Endothelial cell of umbilical vein (primary cell): ENCODE data around the gene SNHG17. TPM values are rescaled to one million over a fixed set of nuclear protein-coding genes. Genes with fewer than 3 reads are reported as not detected.

Source experiments
- BruUV-seq: library from RNA; stranded (reverse); fragments of 400-500 nt; replicated peaks from 2 replicates; lab custom pipeline; 2021; lab: Mats Ljungman, UMichigan
- CTCF ChIA-PET: fragments of 300-600, 350-600 bp; sonication (Branson Sonifier 250); formaldehyde crosslinking; loops from one replicate; lab custom pipeline; 2021; ENCODE audit warnings: antibody characterized with exemption, inconsistent platforms; lab: Charles Lee
- POLR2A ChIA-PET: fragments of 300-600, 350-600 bp; sonication (Branson Sonifier 250); formaldehyde crosslinking; loops from one replicate; lab custom pipeline; 2021; ENCODE audit warnings: antibody characterized with exemption, inconsistent platforms; lab: Charles Lee
- DNase-seq: peaks from one replicate; pipeline ENCODE4 v3.0.0-alpha.2; 2011; ENCODE audit warnings: low read depth, low spot score
- FAIRE-seq: peaks from 2 replicates; lab custom pipeline; 2011; peaks lifted over from hg19 to GRCh38; lab: Jason Lieb, UNC
- H2AFZ ChIP-seq: 2 replicates; pipeline ENCODE4 v1.6.0; 2012; ENCODE audit warnings: low read depth, low read length, control low read depth, inconsistent platforms
- H3K27ac ChIP-seq: 2 replicates; pipeline ENCODE4 v1.5.1; 2011; ENCODE audit warnings: low read depth, mild to moderate bottlenecking, control low read depth, low read length, moderate library complexity; ENCODE audit not compliant: insufficient read depth
- H3K27me3 ChIP-seq, 2 experiments: 2 replicates each; pipeline versions ENCODE4 v1.6.0 to v1.6.1; 2011; ENCODE audit warnings: low read length in 2 of 2, mixed read lengths in 1 of 2; ENCODE audit not compliant: control insufficient read depth in 2 of 2, insufficient read depth in 2 of 2
- H3K36me3 ChIP-seq, 2 experiments: 2 replicates in 1 of 2; 3 replicates in 1 of 2; pipeline ENCODE4 v1.5.1; 2011; ENCODE audit warnings: low read length in 2 of 2, mild to moderate bottlenecking in 1 of 2, moderate library complexity in 1 of 2; ENCODE audit not compliant: control insufficient read depth in 2 of 2, insufficient read depth in 2 of 2; ENCODE audit errors: extremely low read depth in 1 of 2
- H3K4me1 ChIP-seq: 3 replicates; pipeline ENCODE4 v1.5.1; 2011; ENCODE audit warnings: mild to moderate bottlenecking, low read length; ENCODE audit not compliant: control insufficient read depth, insufficient read depth; ENCODE audit errors: extremely low read depth
- H3K4me2 ChIP-seq: 2 replicates; pipeline ENCODE4 v1.6.1; 2011; ENCODE audit warnings: low read length, control low read depth, mixed read lengths; ENCODE audit not compliant: insufficient read depth
- H3K4me3 ChIP-seq, 3 experiments: fragments of 200-600 bp in 1 of 3; sonication (generic), shearing (Covaris generic) in 1 of 3; replicated peaks in 1 of 3; 2 replicates each; pipeline ENCODE4 v1.5.1; 2011 to 2016; ENCODE audit warnings: control low read depth in 3 of 3, low read length in 3 of 3, mild to moderate bottlenecking in 2 of 3, inconsistent platforms in 1 of 3, low read depth in 1 of 3, moderate library complexity in 1 of 3; ENCODE audit not compliant: insufficient read depth in 1 of 3
- H3K79me2 ChIP-seq: 2 replicates; pipeline ENCODE4 v1.6.0; 2012; ENCODE audit warnings: low read length, inconsistent platforms; ENCODE audit not compliant: control insufficient read depth, insufficient read depth
- H3K9ac ChIP-seq: replicated peaks from 2 replicates; pipeline ENCODE3; 2011; ENCODE audit warnings: low read length, control low read depth; ENCODE audit not compliant: insufficient read depth; ENCODE audit errors: extremely low read depth
- H3K9me1 ChIP-seq: replicated peaks from 3 replicates; pipeline ENCODE4 v1.6.0; 2011; ENCODE audit warnings: mild to moderate bottlenecking, low read length; ENCODE audit not compliant: control insufficient read depth, insufficient read depth; ENCODE audit errors: extremely low read depth
- H3K9me3 ChIP-seq: replicated peaks from 2 replicates; pipeline ENCODE4 v1.5.1; 2012; ENCODE audit warnings: low read length, inconsistent platforms; ENCODE audit not compliant: control insufficient read depth, insufficient read depth
- H4K20me1 ChIP-seq: replicated peaks from 2 replicates; pipeline ENCODE3; 2011; ENCODE audit warnings: mild to moderate bottlenecking, low read length; ENCODE audit not compliant: control insufficient read depth, insufficient read depth; ENCODE audit errors: extremely low read depth
- CTCF ChIP-seq, 2 donors: IDR thresholded peaks; 1 replicate in 1 of 2; 2 replicates in 1 of 2; pipeline ENCODE4 v1.5.1; 2011; ENCODE audit warnings: low read length in 2 of 2, mild to moderate bottlenecking in 2 of 2, moderate library complexity in 2 of 2, control low read depth in 1 of 2, inconsistent platforms in 1 of 2, low read depth in 1 of 2; ENCODE audit not compliant: insufficient read depth in 1 of 2; ENCODE audit errors: extremely low read depth in 1 of 2
- GATA2 ChIP-seq: IDR thresholded peaks from 2 replicates; pipeline ENCODE4 v1.7.0; 2011; ENCODE audit warnings: low read depth, mild to moderate bottlenecking, moderate library complexity, mixed read lengths, low read length; ENCODE audit not compliant: insufficient read length, insufficient read depth
- MYC ChIP-seq: IDR thresholded peaks from one replicate; pipeline ENCODE4 v1.6.1; 2011; ENCODE audit warnings: mild to moderate bottlenecking, low read depth, low read length
- dilution Hi-C: fragments of 300-500 bp; cut with MboI; formaldehyde crosslinking; loops from one replicate; pipeline ENCODE4 v1.15.0; 2019; ENCODE audit warnings: low sequenced_read_pairs; ENCODE audit not compliant: extremely low pct_ligation_motif_present
- intact Hi-C: fragments of 100-400 bp; cut with micrococcal nuclease; formaldehyde crosslinking; loops from one replicate; pipeline ENCODE4 v1.10.0; 2022
- polyA plus RNA-seq, 4 experiments: library from polyadenylated mRNA; depleted of rRNA in 3 of 4; stranded (reverse) in 3 of 4; unstranded in 1 of 4; fragments of >200 nt; gene quantifications; 2 replicates each; pipeline versions ENCODE4 v1.2.1 to v1.2.3, GENCODE V29; 2011 to 2012; ENCODE audit warnings: missing spikeins in 1 of 4
- total RNA-seq: library from RNA; stranded (reverse); gene quantifications from 2 replicates; pipeline ENCODE4 v1.2.3, GENCODE V29; 2021

SNHG17 gene
- total and polyA plus RNA-seq, 2 donors (not counting 3 experiments of a cell fraction or from before 2014, with no cell fraction given) = 39.4 to 94.0 TPM

- intact Hi-C loops = no loop called here
- no TSS peak for BruUV-seq
- peaks cover 32% of the 10 kb centered on the region for H3K79me2 ChIP-seq
Measured at GRCh38 chr20:38420388-38421085, 14.6 kb downstream of the SNHG17 start.

More at GRCh38 chr20:38420388-38421085, 14.6 kb downstream of the SNHG17 start:
- H2AFZ ChIP-seq = no peak overlapping the region
- no peak overlapping the region for H3K9ac ChIP-seq
- dilution Hi-C loops = no loop called here
- H3K4me3 ChIP-seq = no peak overlapping the region
- no peak overlapping the region for H3K27ac ChIP-seq
- H3K36me3 ChIP-seq = peaks cover 40 to 54% of the 10 kb centered on the region in 2 experiments
- DNase-seq (no peak), FAIRE-seq (no peak)
- no peaks in the 10 kb centered on the region for H3K27me3 ChIP-seq
- no peak for TF ChIP-seq GATA2
- TF ChIP-seq CTCF (IDR thresholded peaks at IDR 0.05; ENCODE audit: extremely low read depth in 1 of 2, insufficient read depth in 1 of 2, low read depth in 1 of 2, low read length in 2 of 2) = no peak
- TF ChIP-seq MYC = no peak
- no peaks in the 10 kb centered on the region for H3K4me1 ChIP-seq
- no peaks in the 10 kb centered on the region for H4K20me1 ChIP-seq
- POLR2A ChIA-PET = no interaction called here
- H3K9me1 ChIP-seq = no peaks in the 10 kb centered on the region
- no peak overlapping the region for H3K4me2 ChIP-seq
- no peaks in the 10 kb centered on the region for H3K9me3 ChIP-seq
- CTCF ChIA-PET = interaction anchor here (0.8 kb wide), 1 partner anchor 12 kb away, joined by 4 read pairs; no protein-coding TSS in a partner anchor
